Thyroid gland (tissue), 4 donors: Measurements from ENCODE around the gene FLT1. TPM values are rescaled to one million over a fixed set of nuclear protein-coding genes. Genes with fewer than 3 reads are reported as not detected.

ENCODE experiments used
- DNase-seq, 2 donors: peaks; one replicate each; pipeline ENCODE4 v3.0.0-alpha.2; 2019
- H3K27ac ChIP-seq, 3 donors: fragments of 200-600 bp; sonication (generic); 1 replicate in 2 of 3; 2 replicates in 1 of 3; pipeline ENCODE4 v1.5.1; 2016 to 2019; ENCODE audit warnings: mild to moderate bottlenecking in 1 of 3, moderate library complexity in 1 of 3
- H3K27me3 ChIP-seq: fragments of 200-600 bp; sonication (generic); one replicate; pipeline ENCODE4 v1.5.1; 2019
- H3K36me3 ChIP-seq, 2 donors: fragments of 200-600 bp; sonication (generic); one replicate each; pipeline ENCODE4 v1.5.1; 2016 to 2019
- H3K4me1 ChIP-seq, 2 donors: fragments of 200-600 bp; sonication (generic); one replicate each; pipeline ENCODE4 v1.5.1; 2017 to 2019
- H3K4me3 ChIP-seq, 3 donors: fragments of 200-600 bp; sonication (generic); replicated peaks in 1 of 3; 1 replicate in 2 of 3; 2 replicates in 1 of 3; pipeline ENCODE4 v1.5.1; 2016; ENCODE audit warnings: mild to moderate bottlenecking in 1 of 3
- H3K9me3 ChIP-seq: fragments of 200-600 bp; sonication (generic); one replicate; pipeline ENCODE4 v1.5.1; 2017
- CTCF ChIP-seq, 6 experiments: fragments of 200-600 bp in 3 of 6; fragments of 450-650 bp in 3 of 6; sonication (generic) in 3 of 6; IDR thresholded peaks; one replicate each; pipeline ENCODE4 v1.5.1; 2016 to 2019; ENCODE audit warnings: antibody characterized with exemption in 6 of 6, mild to moderate bottlenecking in 2 of 6, inconsistent platforms in 1 of 6, moderate library complexity in 1 of 6
- POLR2A ChIP-seq, 2 donors: fragments of 450-650 bp; IDR thresholded peaks; one replicate each; pipeline ENCODE4 v1.6.1; 2017; ENCODE audit warnings: antibody characterized with exemption in 2 of 2, mild to moderate bottlenecking in 2 of 2, moderate library complexity in 1 of 2
- WGBS, 2 donors: methylation state at CpG; one replicate each; pipeline ENCODE4 v1.1.5; 2017; 5-methylcytosine and 5-hydroxymethylcytosine counted together
- intact Hi-C: fragments of 100-400 bp; cut with DNase I; formaldehyde crosslinking; loops from one replicate; pipeline ENCODE4 v1.15.1; 2023
- total RNA-seq, 4 donors: library from RNA; depleted of rRNA; stranded (reverse); fragments of >200 nt; gene quantifications; one replicate each; pipeline ENCODE4 v1.2.3, GENCODE V29; 2016

Gene FLT1
- total RNA-seq, 4 donors from 2014 or later = 23.4 to 132 (median 44.4) TPM

DNA sequence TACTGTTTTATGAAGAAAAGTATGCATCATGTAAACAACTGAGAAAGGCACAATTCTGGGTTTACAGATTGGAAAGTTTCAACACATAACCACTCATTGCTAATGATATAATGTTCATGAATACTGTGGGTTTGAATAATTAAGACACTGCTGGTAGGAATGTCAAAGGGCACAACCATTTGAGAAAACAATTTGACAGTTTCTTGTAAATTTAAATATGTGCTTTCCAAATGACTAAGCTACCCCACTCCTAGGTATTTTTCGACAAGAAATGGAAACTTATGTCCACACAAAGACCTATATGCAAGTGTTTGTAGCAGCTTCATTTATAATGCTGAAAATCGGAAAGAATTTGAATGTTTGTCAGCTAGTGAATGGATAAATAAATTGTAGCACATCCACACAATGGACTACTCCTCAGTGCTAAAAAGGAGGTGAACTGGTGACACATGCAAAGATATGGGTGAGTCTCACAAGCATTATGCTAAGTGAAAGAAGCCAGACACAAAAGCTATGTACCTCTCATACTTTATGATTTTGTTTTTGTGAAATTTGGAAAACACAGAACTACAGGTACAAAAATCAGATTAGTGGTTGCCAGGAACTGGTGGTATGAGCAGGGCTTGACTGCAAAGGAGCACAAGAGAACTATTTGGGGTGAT, 44.8 kb upstream of the FLT1 start:
- TF ChIP-seq CTCF (IDR thresholded peaks at IDR 0.05) (no peak), POLR2A (IDR thresholded peaks at IDR 0.05) (no peak)
- H3K27ac ChIP-seq = no peak overlapping the region
- H3K4me3 ChIP-seq = no peak overlapping the region
- DNase-seq = no peak
- no peaks in the 10 kb centered on the region for H3K36me3 ChIP-seq
- H3K4me1 ChIP-seq = no peaks in the 10 kb centered on the region
- intact Hi-C loops = no loop called here
- no peaks in the 10 kb centered on the region for H3K27me3 ChIP-seq
- no peaks in the 10 kb centered on the region for H3K9me3 ChIP-seq
- 85 to 93% methylated on average over 2 of the region's 2 CpGs for WGBS, 2 donors

- Histone ChIP-seq H3K27me3 (no peaks in the 10 kb centered on the region), H3K4me1 (no peaks in the 10 kb centered on the region), H3K36me3 (no peaks in the 10 kb centered on the region), H3K9me3 (no peaks in the 10 kb centered on the region), H3K27ac (no peak overlapping the region), H3K4me3 (no peak overlapping the region)
- WGBS, 2 donors = 81 to 93% methylated on average over 3 of the region's 3 CpGs
- TF ChIP-seq CTCF (IDR thresholded peaks at IDR 0.05) = no peak
- no peak for TF ChIP-seq POLR2A (IDR thresholded peaks at IDR 0.05)
- no peak for DNase-seq
- intact Hi-C loops = no loop called here
These were observed 44.0 kb upstream of the FLT1 start for GRCh38 chr13:28538932-28539331.

- 63 to 72% methylated on average over 3 of the region's 3 CpGs for WGBS, 2 donors
- Histone ChIP-seq H3K4me1 (no peaks in the 10 kb centered on the region), H3K4me3 (no peak overlapping the region), H3K36me3 (no peaks in the 10 kb centered on the region), H3K27ac (no peak overlapping the region), H3K27me3 (no peaks in the 10 kb centered on the region), H3K9me3 (no peaks in the 10 kb centered on the region)
- intact Hi-C loops = no loop called here
- DNase-seq = no peak
- no peak for TF ChIP-seq POLR2A (IDR thresholded peaks at IDR 0.05)
- no peak for TF ChIP-seq CTCF (IDR thresholded peaks at IDR 0.05)
These were observed 42.2 kb upstream of the FLT1 start for GRCh38 chr13:28537171-28537570.

- Histone ChIP-seq H3K36me3 (no peaks in the 10 kb centered on the region), H3K4me3 (no peak overlapping the region), H3K27ac (no peak overlapping the region), H3K4me1 (peaks cover 4 to 6% of the 10 kb centered on the region in 2 donors), H3K9me3 (no peaks in the 10 kb centered on the region), H3K27me3 (no peaks in the 10 kb centered on the region)
- WGBS, 2 donors = 89 to 90% methylated on average over 3 of the region's 3 CpGs
- DNase-seq = no peak
- TF ChIP-seq CTCF (IDR thresholded peaks at IDR 0.05) (no peak), POLR2A (IDR thresholded peaks at IDR 0.05) (no peak)
- intact Hi-C loops = no loop called here
These were observed 41.4 kb upstream of the FLT1 start for GRCh38 chr13:28536371-28536770.

DNA sequence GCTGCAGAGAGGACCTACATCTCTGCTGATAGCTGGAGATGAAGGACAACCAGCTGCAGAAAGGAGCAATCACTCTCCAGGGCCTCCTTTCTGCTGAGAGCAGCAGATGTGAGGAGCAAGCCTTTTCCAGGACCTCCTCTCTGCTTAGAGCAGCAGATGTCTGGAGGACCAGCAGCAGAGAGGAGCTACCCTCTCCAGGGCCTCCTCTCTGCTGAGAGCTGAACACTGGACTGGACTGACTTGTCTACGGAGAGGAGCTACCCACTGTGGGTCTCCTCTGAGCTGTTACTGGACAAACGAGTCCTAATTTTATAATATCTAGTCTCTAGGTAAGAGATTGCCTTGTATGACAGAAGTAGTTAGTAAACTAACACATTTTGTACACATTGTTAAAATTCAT, 40.8 kb upstream of the FLT1 start:
- intact Hi-C loops = no loop called here
- no peaks in the 10 kb centered on the region for H3K36me3 ChIP-seq
- H3K27me3 ChIP-seq = no peaks in the 10 kb centered on the region
- no peak for DNase-seq
- no peak overlapping the region for H3K4me3 ChIP-seq
- no peak for TF ChIP-seq POLR2A (IDR thresholded peaks at IDR 0.05)
- TF ChIP-seq CTCF (IDR thresholded peaks at IDR 0.05) = no peak
- 82 to 91% methylated on average over 2 of the region's 2 CpGs for WGBS, 2 donors
- peaks cover 7 to 10% of the 10 kb centered on the region in 2 donors for H3K4me1 ChIP-seq
- H3K27ac ChIP-seq = no peak overlapping the region
- no peaks in the 10 kb centered on the region for H3K9me3 ChIP-seq
